Measurements from ENCODE around the gene RBPMS2. TPM values are rescaled to one million over a fixed set of nuclear protein-coding genes. Genes with fewer than 3 reads are reported as not detected.

Gene RBPMS2
- total RNA-seq, 1 donor from 2014 or later: 0.05 TPM

GRCh38 chr15:64731012-64731804 is 44.2 kb downstream of the RBPMS2 start:
- DNase-seq (ENCODE audit: low read depth): peak; percentile 62

GRCh38 chr15:64730151-64730550 is 45.2 kb downstream of the RBPMS2 start:
- no peak for DNase-seq (ENCODE audit: low read depth)

- peak; percentile 18 for DNase-seq (ENCODE audit: low read depth)
Observed at GRCh38 chr15:64720188-64720587, 55.2 kb downstream of the RBPMS2 start.

GRCh38 chr15:64717735-64718495 is 57.5 kb downstream of the RBPMS2 start:
- no peak for DNase-seq (ENCODE audit: low read depth)

GRCh38 chr15:64717130-64717529 is 58.3 kb downstream of the RBPMS2 start:
- no peak for DNase-seq (ENCODE audit: low read depth)

- no peak for DNase-seq (ENCODE audit: low read depth)
Observed at GRCh38 chr15:64716452-64716851, 58.9 kb downstream of the RBPMS2 start.

- no peak for DNase-seq (ENCODE audit: low read depth)
Observed at GRCh38 chr15:64713592-64713991, 61.8 kb downstream of the RBPMS2 start.

GRCh38 chr15:64712353-64712752 is 63.0 kb downstream of the RBPMS2 start:
- DNase-seq (ENCODE audit: low read depth): no peak

GRCh38 chr15:64710676-64711428 is 64.5 kb downstream of the RBPMS2 start:
- no peak for DNase-seq (ENCODE audit: low read depth)

- DNase-seq (ENCODE audit: low read depth): no peak
Observed at GRCh38 chr15:64706011-64706911, 69.1 kb downstream of the RBPMS2 start.

GRCh38 chr15:64705006-64705405 is 70.4 kb downstream of the RBPMS2 start:
- no peak for DNase-seq (ENCODE audit: low read depth)

GRCh38 chr15:64703632-64703959 is 71.8 kb downstream of the RBPMS2 start:
- peak; percentile 11 for DNase-seq (ENCODE audit: low read depth)

- peak; percentile 60 for DNase-seq (ENCODE audit: low read depth)
Observed at GRCh38 chr15:64702816-64703631, 72.4 kb downstream of the RBPMS2 start.

- no peak for DNase-seq (ENCODE audit: low read depth)
Observed at GRCh38 chr15:64701482-64702184, 73.8 kb downstream of the RBPMS2 start.

GRCh38 chr15:64701051-64701450 is 74.3 kb downstream of the RBPMS2 start:
- DNase-seq (ENCODE audit: low read depth): no peak

GRCh38 chr15:64699751-64700388 is 75.5 kb downstream of the RBPMS2 start:
- peak; percentile 30 for DNase-seq (ENCODE audit: low read depth)

- no peak for DNase-seq (ENCODE audit: low read depth)
Observed at GRCh38 chr15:64698823-64699222, 76.6 kb downstream of the RBPMS2 start.

- DNase-seq (ENCODE audit: low read depth): peak; percentile 16
Observed at GRCh38 chr15:64697911-64698369, 77.4 kb downstream of the RBPMS2 start.

GRCh38 chr15:64696481-64696880 is 78.9 kb downstream of the RBPMS2 start:
- no peak for DNase-seq (ENCODE audit: low read depth)
